ENCODE results near the gene CHRNB4. TPM values are rescaled to one million over a fixed set of nuclear protein-coding genes. Genes with fewer than 3 reads are reported as not detected.

The CHRNB4 gene
- total and polyA plus RNA-seq, 4 donors, result not detected

GRCh38 chr15:78629031-78629715 lies 11.8 kb downstream of the CHRNB4 start:
- Histone ChIP-seq H3K36me3 (ENCODE audit: control insufficient read depth in 4 of 4, insufficient read depth in 3 of 4, low read depth in 1 of 4, low read length in 3 of 4) (no peaks in the 10 kb centered on the region), H3K27ac (ENCODE audit: low read depth in 1 of 2, low read length in 2 of 2) (no peak overlapping the region), H3K9me3 (ENCODE audit: control insufficient read depth in 4 of 4, low read length in 3 of 4) (peaks cover 0 to 5% (median 2%) of the 10 kb centered on the region in 4 donors), H3K9ac (ENCODE audit: low read depth in 1 of 2, low read length in 2 of 2) (no peak overlapping the region), H3K27me3 (ENCODE audit: control insufficient read depth in 4 of 4, insufficient read depth in 4 of 4, low read length in 3 of 4) (peaks cover 0 to 3% (median 0%) of the 10 kb centered on the region in 4 donors), H3K4me1 (ENCODE audit: control insufficient read depth in 4 of 4, insufficient read depth in 4 of 4, low read length in 3 of 4) (no peaks in the 10 kb centered on the region), H3K4me3 (ENCODE audit: low read depth in 1 of 3, low read length in 3 of 3) (no peak overlapping the region)
- no peak for DNase-seq (ENCODE audit: low spot score)
- 92% methylated on average over 29 of the region's 29 CpGs for WGBS
- TF ChIP-seq REST (IDR thresholded peaks at IDR 0.05) (no peak), FOXA2 (IDR thresholded peaks at IDR 0.05) (no peak)

- no peak overlapping the region for H3K9ac ChIP-seq (ENCODE audit: low read depth in 1 of 2, low read length in 2 of 2)
- H3K4me1 ChIP-seq (ENCODE audit: control insufficient read depth in 4 of 4, insufficient read depth in 4 of 4, low read length in 3 of 4), result no peaks in the 10 kb centered on the region
- H3K36me3 ChIP-seq (ENCODE audit: control insufficient read depth in 4 of 4, insufficient read depth in 3 of 4, low read depth in 1 of 4, low read length in 3 of 4), result no peaks in the 10 kb centered on the region
- 76% methylated on average over 6 of the region's 6 CpGs for whole genome bisulfite sequencing
- peaks cover 0 to 3% (median under 1%) of the 10 kb centered on the region in 4 donors for H3K9me3 ChIP-seq (ENCODE audit: control insufficient read depth in 4 of 4, low read length in 3 of 4)
- no peak overlapping the region for H3K27ac ChIP-seq (ENCODE audit: low read depth in 1 of 2, low read length in 2 of 2)
- DNase-seq (ENCODE audit: low spot score), result no peak
- TF ChIP-seq, protein P1, sequence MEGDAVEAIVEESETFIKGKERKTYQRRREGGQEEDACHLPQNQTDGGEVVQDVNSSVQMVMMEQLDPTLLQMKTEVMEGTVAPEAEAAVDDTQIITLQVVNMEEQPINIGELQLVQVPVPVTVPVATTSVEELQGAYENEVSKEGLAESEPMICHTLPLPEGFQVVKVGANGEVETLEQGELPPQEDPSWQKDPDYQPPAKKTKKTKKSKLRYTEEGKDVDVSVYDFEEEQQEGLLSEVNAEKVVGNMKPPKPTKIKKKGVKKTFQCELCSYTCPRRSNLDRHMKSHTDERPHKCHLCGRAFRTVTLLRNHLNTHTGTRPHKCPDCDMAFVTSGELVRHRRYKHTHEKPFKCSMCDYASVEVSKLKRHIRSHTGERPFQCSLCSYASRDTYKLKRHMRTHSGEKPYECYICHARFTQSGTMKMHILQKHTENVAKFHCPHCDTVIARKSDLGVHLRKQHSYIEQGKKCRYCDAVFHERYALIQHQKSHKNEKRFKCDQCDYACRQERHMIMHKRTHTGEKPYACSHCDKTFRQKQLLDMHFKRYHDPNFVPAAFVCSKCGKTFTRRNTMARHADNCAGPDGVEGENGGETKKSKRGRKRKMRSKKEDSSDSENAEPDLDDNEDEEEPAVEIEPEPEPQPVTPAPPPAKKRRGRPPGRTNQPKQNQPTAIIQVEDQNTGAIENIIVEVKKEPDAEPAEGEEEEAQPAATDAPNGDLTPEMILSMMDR (IDR thresholded peaks at IDR 0.05; ENCODE audit: low read depth, low read length, missing input control), result no peak
- TF ChIP-seq ATF3 (IDR thresholded peaks at IDR 0.05), result no peak
- no peak for TF ChIP-seq RAD21 (IDR thresholded peaks at IDR 0.05)
- no peak for TF ChIP-seq JUND (IDR thresholded peaks at IDR 0.05)
- TF ChIP-seq EGR1 (IDR thresholded peaks at IDR 0.05; ENCODE audit: low read depth in 2 of 2), result no peak
- no peak for TF ChIP-seq TAF1 (conservative IDR thresholded peaks at IDR 0.05)
- no peak for TF ChIP-seq FOXA2 (IDR thresholded peaks at IDR 0.05)
- H3K27me3 ChIP-seq (ENCODE audit: control insufficient read depth in 4 of 4, insufficient read depth in 4 of 4, low read length in 3 of 4), result peaks cover 0 to 6% (median 0%) of the 10 kb centered on the region in 4 donors
- H3K4me3 ChIP-seq (ENCODE audit: low read depth in 1 of 3, low read length in 3 of 3), result no peak overlapping the region
These were observed 12.8 kb downstream of the CHRNB4 start for GRCh38 chr15:78628227-78628626.

DNA sequence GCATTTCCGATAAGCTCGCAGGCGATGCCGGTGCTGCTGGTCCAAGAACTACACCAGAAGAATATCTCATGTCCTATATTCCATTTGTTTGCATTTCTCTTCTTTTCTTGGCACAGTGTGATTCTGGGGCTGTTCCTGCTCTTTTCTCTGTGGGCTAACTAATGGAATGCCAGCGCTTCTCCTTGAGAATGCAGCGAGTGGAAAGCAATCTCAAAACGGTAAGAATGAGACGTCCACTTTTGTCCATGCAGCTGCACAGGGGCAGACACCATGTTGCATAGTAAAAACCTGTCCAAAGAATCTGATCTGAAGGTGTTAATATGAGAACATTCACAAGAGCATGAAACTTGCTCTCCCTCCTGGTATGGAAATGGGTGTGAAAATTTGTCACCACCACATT lies 13.7 kb downstream of the CHRNB4 start:
- no peak for DNase-seq (ENCODE audit: low spot score)
- TF ChIP-seq YY1 (IDR thresholded peaks at IDR 0.05), result no peak
- no peak for TF ChIP-seq SP1 (IDR thresholded peaks at IDR 0.05)
- TF ChIP-seq, protein P1 (IDR thresholded peaks at IDR 0.05; ENCODE audit: low read depth, low read length, missing input control), result no peak
- no peak for TF ChIP-seq JUND (IDR thresholded peaks at IDR 0.05)
- TF ChIP-seq EGR1 (IDR thresholded peaks at IDR 0.05; ENCODE audit: low read depth in 2 of 2), result no peak
- TF ChIP-seq REST (IDR thresholded peaks at IDR 0.05), result no peak
- TF ChIP-seq HNF4A (conservative IDR thresholded peaks at IDR 0.05), result no peak
- Histone ChIP-seq H3K9me3 (ENCODE audit: control insufficient read depth in 4 of 4, low read length in 3 of 4) (no peaks in the 10 kb centered on the region), H3K27ac (ENCODE audit: low read depth in 1 of 2, low read length in 2 of 2) (no peak overlapping the region), H3K4me3 (ENCODE audit: low read depth in 1 of 3, low read length in 3 of 3) (no peak overlapping the region), H3K36me3 (ENCODE audit: control insufficient read depth in 4 of 4, insufficient read depth in 3 of 4, low read depth in 1 of 4, low read length in 3 of 4) (no peaks in the 10 kb centered on the region), H3K9ac (ENCODE audit: low read depth in 1 of 2, low read length in 2 of 2) (no peak overlapping the region), H3K27me3 (ENCODE audit: control insufficient read depth in 4 of 4, insufficient read depth in 4 of 4, low read length in 3 of 4) (peaks cover 0 to 7% (median 1%) of the 10 kb centered on the region in 4 donors), H3K4me1 (ENCODE audit: control insufficient read depth in 4 of 4, insufficient read depth in 4 of 4, low read length in 3 of 4) (no peaks in the 10 kb centered on the region)
- WGBS, result 82% methylated on average over 8 of the region's 8 CpGs
